GM21576 (cell line): ENCODE data around the gene INTS1.
"Not testable (repeated sequence)": the region's sequence is repeated elsewhere in the genome, so short reads cannot be mapped to it uniquely, and the experiment has no call there.

ENCODE experiments used
- ATAC-seq: cut with Tn5 transposase; IDR thresholded peaks from one replicate; pipeline ENCODE4 v1.9.1; 2021; ENCODE audit warnings: mild to moderate bottlenecking, moderate library complexity; ENCODE audit not compliant: unreplicated experiment

INTS1 gene

DNA sequence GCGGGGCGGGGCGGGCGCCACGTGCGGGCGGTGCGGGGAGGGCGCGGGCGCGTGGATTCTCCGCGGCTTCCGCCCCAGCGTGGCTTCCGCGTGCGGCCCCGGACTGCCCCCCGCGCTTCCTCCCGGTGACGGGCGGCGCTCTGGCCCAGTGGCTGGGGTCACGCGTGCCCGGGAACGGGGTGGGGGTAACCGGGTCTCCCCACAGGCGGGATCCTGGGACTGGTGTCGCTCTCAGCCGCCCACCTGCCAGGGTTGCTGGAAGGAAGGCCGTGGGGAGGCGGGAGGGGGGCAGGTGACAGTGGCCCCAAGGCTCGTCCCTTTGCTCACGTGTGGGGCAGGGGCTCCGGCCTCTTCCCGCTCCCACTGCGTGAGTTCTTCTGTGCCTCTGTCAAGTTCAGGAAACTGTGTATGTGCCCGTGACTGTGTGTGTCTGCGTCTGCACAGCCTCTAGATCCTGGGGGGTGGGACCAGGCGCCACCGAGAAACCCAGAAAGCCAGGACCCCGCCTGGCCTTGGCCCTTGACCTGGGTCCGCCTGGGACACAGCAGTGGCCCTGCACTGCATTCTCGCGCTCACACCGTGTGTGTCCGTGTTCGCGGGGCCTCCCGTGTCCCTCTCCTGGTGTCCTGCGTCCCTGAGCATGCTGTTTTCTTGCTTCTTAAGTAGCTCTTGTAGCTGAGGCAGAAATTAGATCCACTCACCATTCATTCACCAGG lies 27.2 kb upstream of the INTS1 start:
- ATAC-seq: no peak

DNA sequence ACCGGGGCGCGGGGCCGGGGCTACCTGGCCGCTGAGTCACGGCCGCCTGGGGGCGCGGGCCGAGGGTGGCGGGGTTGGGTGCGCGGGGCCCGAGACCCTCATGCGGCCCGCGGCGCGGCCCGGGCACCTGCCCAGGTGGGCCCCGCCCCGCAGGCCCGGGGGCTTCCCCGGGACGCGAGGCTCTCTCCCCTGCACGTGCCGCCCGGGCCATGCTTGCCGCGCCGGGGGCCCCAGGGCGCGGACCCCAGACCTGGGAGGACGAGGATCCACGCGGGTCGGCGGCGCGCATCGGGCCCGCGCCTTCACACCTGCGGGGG lies 26.7 kb upstream of the INTS1 start:
- peak; percentile 17 for ATAC-seq

DNA sequence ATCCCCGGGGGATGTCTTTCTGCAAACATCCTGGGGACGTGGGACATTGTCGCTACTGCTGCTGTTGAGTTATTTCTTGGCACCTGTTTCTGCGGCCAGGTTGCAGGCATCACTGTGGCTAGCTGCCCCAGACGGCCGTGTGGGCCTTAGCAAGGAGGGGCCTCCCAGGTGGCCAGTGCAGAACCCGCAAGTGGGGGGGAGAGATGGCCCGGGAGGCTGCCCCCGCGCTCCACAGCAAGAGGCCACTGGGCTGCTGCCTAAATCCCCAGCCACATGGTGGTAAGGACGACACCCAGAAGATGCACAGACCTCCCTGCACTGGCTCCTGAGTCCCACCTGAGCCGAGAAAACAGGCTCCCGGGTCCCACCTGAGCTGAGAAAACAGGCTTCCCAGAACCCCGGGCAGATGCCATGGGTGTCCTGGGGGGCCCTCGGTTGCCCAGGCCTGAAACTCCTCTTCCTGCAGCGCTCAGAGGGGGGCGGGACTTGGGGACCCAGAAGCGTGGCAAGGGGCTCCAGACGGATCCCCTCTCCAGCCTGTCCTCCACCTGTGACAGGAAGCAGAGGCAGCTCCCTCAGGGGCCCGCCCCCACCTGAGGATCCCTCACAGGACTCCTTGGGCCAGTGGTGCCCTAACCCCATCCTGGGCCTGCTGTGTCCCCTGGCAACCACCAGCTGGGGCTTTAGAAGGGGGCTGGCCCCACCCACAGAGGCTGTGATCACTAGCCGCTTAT lies 25.4 kb upstream of the INTS1 start:
- ATAC-seq: no peak

DNA sequence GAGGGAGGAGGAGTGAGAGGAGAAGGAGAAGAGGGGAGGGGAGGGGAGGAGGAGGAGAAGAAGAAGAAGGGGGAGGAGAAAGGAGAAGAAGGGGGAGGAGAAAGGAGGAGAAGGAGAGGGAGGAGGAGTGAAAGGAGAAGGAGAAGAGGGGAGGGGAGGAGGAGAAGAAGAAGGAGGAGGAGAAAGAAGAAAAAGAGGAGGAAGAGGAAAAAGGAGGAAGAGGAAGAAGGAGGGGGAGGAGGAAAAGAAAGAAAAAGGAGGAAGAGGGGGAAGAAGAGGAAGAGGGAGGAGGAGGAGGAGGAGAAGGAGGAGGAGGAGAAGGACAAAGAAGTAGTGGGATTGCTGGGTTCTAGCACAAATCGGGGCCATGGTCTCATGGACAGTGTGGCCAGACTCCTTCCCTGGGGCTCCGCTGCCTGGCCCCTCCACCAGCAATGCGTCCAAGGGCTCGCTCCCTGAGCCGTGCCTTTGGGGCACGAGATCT lies 22.1 kb upstream of the INTS1 start:
- ATAC-seq: no peak

DNA sequence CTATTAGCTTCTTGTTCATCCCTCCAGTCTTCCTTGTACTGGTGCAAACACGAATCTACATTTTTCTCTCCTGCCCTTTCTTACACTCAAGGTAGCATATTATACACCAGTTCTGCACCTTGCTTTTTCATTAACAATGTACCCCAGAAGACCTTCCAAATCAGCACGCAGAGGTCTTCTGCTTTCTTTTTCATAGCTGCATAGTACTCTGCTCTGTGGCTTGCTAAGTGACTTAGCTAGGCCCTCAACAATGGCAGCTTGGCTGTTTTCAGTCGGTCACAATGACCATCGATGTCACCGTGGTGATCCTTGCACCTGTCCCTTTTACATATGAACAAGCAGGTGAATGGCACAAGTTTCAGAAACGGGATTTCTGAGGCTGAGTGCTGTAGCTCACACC lies 21.2 kb upstream of the INTS1 start:
- ATAC-seq: no peak

DNA sequence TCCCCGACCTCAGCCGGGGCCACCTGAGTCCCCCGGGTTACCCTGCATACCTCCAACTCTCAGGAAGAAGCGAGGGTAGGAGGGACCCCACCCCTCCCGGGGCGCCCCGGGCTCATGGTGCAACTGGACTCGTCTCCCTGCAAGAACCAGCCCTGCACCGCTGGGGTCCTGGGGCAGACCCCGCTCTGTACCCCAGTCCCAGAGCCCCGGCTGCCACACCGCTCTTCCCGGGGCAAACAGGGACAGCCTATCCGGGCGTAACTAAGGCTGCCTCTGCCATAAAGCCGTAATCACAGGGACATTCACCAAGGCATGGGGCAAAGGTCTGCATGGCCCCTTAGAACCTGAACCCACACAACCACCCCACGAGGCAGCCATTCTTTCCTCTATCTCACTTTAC lies 19.7 kb upstream of the INTS1 start:
- ATAC-seq: no peak

DNA sequence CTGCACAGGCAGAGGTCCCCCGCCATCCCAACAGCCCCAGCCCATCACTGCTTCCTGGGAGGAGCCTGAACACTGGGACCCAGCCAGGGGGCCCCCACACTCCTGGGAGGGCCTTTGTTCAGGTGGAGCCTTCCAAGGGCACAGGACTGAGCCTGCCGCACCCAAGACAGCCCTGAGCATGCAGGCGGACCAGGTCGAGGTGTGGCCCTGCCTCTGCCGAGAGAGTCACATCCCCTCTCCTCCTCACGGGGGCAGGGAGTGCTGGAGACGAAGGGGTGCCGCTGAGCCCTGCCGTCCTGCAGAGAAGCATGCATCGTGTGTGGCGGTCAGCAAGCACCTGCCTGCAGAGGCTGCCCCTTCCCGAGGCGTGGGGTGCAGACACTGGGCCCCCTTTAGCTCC lies 19.0 kb upstream of the INTS1 start:
- no peak for ATAC-seq

DNA sequence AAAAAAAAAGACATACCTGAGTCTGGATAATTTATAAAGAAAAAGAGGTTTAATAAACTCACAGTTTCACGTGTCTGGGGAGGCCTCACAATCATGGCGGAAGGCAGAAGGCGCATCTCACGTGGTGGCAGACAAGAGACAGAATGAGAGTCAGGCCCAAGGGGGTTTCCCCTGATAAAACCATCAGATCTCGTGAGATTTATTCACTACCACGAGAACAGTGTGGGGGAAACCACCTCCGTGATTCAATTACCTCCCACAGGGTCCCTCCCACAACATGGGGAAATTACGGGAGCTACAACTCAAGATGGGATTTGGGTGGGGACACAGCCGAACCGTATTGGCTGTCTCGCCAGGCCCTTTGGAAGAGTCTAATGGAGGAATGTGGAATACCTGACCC lies 17.3 kb upstream of the INTS1 start:
- no peak for ATAC-seq

DNA sequence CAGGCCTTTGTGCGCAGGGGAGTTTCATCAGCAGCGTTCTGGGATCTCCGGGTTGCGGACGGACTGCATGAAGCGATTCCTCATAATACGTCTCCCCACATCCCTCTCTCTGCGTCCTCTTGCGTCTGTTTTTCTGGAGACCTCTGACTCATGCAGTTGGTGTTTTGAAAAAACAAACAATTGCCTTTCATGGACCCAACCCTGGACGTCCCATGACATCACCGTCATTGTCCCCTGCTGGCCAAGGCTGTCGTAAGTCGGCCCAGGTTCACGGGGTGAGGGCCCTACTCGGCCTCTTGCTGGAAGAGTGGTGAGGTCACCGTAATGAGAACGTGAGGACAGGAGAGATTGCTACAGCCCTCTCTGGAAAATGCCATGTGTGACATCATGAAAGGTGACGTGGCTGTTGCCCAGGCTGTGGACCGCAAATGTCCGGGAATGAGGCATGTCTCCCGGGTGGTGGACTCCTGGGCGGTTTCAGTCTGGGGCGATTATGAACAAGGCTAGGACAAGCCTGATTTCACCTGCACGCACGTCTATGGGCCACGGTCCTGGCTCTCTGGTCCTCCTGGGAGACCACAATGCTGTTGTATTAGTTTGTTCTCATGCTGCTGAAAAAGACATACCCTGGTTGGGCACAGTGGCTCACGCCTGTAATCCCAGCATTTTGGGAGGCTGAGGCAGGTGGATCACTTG lies 16.5 kb upstream of the INTS1 start:
- ATAC-seq: no peak

DNA sequence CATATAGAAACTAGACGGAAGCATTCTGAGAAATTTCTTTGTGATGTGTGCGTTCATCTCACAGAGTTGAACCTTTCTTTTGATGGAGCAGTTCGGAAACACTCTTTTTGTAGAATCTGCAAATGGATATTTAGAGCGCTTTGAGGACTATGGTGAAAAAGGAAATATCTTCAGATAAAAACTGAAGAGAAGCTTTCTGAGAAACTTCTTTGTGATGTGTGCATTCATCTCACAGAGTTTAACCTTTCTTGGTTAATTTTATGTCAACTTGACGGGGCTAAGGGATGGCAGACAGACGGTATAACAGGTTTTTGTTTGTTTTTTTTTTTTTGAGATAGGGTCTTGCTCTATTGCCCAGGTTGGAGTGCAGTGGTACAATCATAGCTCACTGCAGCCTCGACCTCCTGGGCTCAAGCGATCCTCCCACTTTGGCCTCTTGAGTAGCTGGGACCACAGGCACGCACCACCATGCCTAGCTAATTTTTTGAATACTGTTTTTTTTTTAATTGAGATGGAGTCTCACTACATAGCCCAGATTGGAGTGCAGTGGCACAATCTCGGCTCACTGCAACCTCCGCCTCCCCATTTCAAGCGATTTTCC lies 15.2 kb upstream of the INTS1 start:
- ATAC-seq: not testable (repeated sequence)

DNA sequence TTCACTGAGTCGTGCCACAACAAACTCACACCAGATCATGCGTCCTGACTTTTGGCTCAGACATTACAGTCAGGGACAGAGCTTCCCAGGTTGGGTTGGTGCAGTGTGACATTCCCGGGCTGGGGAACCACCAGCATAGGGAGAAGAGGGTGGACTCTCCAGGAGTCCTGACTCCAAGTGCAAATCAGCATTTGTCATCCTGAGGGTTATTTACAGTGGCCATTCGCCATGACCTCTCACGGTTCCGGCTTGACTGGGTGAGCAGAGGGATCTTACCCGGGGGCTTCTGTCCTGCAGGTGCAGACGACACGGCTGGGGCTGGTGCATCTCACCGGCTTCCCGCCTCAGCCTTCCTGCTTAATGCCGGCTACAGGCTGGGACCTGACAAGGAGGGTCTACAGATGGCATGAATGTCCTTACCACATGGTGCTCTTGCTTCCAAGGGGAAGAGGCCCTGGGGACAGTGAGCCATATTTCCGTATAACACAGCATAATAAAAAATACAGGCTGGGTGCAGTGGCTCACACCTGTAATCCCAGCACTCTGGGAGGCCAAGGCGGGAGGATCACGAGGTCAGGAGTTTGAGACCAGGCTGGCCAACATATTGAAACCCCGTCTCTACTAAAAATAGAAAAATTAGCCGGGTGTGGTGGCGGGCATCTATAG lies 12.5 kb upstream of the INTS1 start:
- ATAC-seq: no peak

DNA sequence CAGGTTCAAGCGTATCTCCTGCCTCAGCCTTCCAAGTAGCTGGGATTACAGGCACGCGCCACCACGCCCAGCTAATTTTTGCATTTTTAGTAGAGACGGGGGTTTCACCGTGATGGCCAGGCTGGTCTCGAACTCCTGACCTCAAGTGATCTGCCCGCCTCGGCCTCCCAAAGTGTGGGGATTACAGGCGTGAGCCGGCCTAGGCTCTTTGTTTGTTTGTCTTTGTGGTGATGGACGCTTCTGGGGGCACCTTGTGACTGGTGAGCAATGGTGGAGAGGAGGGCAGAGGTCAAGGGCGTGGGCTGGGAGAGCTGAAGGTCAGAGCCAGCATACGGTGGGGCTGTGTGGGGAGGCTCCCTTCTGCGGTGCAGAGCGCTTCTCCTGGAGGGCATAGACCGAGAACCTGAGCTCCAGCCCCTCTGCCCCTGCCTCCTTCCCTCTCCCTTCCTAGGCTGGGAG lies 11.3 kb upstream of the INTS1 start:
- ATAC-seq: not testable (repeated sequence)

DNA sequence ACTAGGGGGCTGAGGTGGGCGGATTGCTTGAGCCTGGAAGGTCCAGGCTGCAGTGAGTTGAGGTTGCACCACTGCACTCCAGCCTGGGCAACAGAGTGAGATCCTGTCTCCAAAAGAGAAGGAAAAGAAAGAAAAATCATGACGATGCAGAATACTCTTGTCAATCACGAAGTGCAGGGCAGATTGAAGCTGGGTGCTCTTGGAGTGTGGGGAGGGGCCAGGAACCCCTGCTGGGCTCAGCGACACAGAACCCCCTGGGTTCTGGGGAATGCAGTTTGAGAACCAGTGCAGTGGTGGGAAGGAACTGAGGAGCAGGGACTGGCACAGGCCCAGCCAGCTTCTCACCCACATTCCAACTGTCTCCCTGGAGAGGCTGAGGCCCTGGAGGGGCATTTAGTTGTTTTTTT lies 10.8 kb upstream of the INTS1 start:
- ATAC-seq: no peak

DNA sequence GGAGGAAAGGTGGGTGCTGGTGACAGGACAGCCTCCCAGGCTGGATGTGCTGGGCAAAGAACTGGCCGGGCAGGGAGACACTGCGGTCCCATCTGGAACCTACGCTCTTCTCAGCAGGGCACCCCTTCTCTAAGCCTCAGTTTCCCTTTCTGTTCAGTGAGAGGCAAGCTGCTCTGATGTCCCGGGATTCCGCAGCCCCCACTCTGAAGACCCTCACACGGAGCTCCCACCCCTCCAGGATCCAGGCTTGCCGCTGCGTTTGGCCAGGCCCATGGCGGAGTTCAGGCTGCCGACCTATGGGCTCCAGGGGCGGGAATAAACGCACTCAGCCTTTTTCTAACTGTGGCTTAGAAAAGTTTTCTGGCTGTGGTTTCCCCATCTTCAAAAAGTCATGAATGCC lies 10.2 kb upstream of the INTS1 start:
- no peak for ATAC-seq

DNA sequence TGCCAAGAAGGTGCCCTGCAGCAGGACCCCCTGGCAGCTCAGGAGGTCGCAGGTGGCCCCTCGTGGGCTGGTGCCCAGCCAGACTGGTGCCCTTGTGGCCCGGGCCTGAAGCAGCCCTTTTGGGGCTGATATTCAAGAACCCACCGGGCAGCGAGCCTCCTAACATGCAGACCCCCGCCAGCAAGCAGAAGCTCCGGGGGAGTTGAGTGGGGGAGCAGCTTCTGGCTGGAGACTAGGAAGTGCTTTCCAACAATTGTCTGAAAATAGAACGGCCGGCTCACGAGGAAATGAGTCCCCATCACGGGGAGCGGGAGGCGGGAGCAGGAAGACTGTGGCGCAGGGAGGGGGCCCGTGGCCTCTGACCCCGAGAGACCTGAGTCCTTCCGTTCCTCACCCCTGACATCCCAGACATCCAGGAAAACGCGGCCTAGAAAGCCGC lies 9.5 kb upstream of the INTS1 start:
- peak; percentile 13 for ATAC-seq

DNA sequence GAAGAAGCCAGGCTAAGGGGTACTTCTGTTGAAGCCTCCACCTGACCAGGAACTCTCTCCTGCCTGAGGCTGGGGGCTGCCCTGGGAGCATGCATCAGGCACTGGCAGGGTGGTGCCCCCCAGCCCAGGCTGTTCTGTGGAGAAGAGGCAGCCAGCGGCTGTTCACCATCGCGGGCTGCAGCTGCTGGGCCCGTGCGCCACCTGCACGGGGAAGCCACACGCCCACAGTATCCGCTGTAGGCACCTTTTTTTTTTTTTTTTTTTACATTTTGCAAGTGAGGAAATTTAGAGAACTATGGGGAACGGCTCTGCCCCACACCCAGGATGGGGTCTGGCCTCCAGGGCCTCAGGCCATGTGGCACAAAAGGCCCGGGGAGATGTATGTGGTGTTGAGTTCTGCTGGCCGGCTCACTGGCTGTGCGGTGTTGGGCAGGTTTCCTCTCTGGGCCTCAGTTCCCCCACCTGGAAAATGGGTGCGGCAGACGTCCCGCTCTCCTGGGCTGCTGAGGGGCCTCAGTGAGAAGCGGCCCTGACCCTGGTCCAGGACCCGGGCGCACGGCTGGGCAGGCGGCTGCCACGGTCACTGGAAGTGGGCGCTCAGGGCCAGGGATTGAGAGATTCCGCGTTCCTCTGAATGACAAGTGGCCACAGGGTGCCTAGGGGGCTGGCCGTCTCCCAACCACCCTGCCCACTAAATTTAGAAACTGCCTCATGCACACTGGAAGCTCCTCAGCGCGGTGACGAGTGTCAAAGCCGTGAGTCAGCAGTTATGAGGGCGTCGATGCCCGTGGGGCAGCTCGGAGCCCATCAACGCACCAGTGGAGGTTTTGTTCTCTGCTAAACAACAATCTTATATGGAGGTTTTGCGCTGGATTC lies 8.8 kb upstream of the INTS1 start:
- peak; percentile 42 for ATAC-seq

DNA sequence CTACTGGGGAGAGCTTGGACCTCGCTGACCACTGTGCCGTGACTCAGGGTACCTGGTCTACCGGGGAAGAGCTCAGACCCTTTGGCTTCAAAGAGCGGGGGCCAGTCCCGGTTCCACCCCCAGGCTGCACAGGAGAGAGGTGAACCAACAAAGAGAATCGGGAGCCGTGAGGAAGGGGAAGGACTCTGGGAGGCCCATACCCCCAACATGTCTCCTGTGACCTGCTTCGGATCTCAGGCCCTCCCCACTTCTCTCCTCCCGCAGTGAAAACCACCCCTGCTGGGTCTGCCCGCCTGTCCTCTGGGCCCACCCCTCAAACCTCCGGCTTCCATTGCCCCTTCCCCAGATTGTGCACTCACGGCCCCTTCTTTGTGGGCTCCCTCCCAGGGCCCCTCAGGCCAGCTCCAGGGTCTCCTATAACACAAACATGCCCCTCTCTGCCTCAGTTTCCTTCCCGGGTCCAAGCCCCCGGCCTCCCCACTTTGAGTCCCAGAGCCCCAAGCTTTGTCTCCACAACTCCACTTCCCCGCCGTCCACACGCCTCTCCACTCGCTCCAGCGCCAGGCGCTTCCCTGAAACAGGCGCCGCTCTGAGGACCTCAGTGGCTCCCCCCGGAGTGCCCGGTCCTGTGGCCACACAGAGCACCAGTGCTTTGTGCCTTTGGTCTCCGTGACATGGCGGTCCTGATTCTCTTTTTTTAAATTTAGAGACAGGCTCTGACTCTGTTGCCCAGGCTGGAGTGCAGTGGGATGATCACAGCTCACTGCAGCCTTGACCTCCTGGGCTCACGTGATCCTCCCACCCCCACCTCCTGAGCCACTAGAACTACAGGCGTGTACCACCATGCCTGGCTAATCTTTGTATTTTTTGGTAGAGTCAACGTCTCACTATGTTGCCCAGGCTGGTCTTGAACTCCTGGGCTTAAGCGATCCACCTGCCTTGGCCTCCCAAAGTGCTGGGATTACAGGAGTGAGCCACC lies 7.5 kb upstream of the INTS1 start:
- no peak for ATAC-seq

DNA sequence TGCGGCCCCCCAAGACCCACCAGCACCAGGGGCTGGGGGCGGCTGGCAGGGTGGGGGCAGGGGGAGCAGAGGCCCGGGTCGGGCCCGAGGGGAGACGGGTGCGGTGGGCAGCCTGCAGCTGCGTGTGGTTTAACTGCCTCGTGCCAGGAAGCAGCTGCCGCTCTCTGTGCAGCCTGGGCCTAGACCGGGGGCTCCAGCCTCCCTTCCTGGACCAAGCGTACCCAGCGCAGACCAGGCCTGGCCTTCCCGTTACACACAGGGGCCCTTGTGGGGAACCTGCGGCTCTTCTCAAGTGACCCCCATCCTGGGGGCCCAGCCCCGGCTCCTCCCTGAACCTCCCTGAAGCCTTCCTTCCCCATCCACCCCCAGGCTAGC lies 6.6 kb upstream of the INTS1 start:
- ATAC-seq: no peak

DNA sequence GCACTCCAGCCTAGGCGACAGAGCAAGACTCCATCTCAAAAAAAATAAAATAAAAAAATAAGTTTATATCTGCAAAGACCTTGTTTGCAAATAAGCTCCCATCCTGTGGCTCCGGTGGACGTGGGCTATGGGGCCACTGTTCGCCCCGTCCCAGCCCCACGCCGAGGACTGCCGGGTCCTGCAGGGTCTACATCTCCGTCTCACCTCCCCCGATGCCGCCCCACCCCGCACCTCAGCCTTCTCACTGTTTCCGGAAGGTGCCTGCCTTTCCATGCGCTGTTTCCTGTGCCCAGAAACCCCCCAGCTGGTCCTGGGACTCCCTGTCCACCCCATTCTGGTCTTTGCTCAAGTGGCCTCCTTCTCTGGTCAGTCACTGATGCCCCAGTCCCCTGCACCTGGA lies 5.0 kb upstream of the INTS1 start:
- ATAC-seq: no peak
